ENCODE results near the gene UBE3A.

UBE3A gene

DNA sequence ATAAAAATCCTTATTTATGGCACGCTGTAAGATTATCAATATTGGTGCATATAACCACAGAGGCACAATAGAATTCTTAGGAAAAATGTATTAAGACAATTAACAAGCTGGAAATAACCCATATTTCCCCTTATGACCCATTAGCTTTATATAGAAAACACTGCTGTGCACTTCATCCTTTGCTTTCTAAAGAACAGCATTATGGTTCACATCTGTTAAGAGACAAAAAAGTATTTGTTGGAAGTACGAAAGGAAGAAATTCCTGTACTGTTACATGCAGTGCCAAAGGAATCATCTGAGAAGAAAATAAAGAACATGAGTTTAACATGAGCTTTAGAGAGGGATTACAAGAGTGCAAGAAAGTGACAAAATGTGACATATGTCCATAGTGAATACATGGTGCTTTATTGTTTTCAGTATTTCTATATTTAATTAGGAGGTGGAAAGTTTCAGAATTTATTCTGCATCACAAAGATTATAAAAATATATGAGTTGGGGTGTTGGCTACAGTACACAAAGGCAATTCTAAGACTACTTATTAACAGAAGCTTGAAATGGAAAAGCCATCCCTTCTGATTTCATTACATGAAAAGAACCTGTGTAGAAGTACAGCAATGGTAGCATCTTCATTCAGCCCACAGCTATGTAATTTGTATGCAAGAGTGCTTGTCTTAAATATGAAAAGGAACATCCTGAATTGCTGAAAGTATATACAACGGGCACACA is 6.8 kb downstream of the UBE3A start:
- FAIRE-seq (no peak), DNase-seq (ENCODE audit: insufficient read length, low spot score) (no peak)

DNA sequence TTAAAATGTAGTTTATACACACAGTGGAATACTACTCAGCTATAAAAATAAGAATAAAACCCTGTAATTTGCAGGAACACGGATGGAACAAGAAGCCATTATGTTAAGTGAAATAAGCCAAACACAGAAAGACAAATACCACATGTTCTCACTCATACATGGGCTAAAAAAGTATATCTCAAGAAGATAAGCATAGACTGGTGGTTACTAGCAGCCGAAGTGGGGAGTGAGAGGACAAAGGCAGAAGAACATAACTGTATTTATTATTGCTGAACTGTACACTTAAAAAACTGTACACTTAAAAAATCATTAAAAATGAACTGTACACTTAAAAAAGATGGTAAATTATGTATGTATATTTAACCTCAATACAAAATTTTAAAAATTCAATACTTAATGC is 11.0 kb downstream of the UBE3A start:
- DNase-seq (ENCODE audit: insufficient read length, low spot score) = no peak
- FAIRE-seq = no peak
- no peak for TF ChIP-seq CTCF (IDR thresholded peaks at IDR 0.05; ENCODE audit: insufficient read depth, missing control alignments)

More for the DNA sequence above, 6.8 kb downstream of the UBE3A start:
- TF ChIP-seq CTCF (IDR thresholded peaks at IDR 0.05; ENCODE audit: insufficient read depth, missing control alignments) = no peak

DNA sequence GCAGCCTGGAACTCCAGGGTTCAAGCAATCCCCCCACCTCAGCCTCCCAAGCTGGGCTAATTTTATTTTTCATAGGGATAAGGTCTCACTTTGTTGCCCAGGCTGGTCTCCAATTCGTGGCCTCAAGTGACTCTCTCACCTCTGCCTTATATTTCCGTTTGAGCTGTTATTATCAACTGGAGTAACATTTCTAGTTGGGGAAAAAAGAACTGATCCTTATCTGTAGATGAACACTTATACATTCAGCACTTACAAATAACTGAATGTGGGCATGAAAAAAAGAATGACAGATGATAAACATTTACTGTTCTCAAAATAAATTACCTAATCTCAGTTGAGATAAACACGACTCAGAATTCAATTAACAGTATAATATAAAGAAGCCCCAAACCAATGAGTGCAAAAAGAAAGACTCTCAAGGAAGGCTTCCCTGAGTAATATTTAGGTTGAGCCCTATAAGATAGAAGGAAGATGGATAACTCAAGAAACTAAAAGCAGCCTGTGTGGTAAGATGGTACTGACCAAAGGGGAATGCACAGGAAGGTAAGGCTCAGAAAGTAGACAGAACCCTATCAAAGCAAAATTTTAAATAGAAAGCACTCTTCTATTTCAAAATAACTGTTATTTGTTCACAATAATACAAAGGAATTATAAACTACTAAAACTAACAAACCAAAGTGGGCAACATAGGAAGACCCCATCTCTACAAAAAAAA is 11.8 kb downstream of the UBE3A start:
- no peak for DNase-seq (ENCODE audit: insufficient read length, low spot score)
- no peak for FAIRE-seq
- TF ChIP-seq CTCF (IDR thresholded peaks at IDR 0.05; ENCODE audit: insufficient read depth, missing control alignments) = no peak

DNA sequence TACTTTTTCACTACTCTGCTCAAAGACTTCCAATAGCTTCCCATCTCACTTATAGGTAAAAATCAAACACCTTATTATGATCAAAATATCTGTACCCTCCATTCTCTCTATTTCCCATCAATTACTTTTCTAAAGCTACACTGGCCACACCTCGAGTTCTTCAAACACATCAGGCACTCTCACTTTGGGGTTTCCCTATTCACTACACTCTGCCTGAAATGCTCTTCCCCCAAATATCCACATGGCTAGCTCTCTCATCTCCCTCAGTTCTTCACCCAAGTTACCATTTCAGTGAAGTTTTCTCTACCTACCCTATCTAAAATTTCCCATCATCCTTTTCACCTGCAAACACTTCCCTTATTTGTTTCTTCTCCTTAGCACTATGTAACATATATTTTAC is 14.8 kb downstream of the UBE3A start:
- no peak for TF ChIP-seq CTCF (IDR thresholded peaks at IDR 0.05; ENCODE audit: insufficient read depth, missing control alignments)
- FAIRE-seq (no peak), DNase-seq (ENCODE audit: insufficient read length, low spot score) (no peak)

DNA sequence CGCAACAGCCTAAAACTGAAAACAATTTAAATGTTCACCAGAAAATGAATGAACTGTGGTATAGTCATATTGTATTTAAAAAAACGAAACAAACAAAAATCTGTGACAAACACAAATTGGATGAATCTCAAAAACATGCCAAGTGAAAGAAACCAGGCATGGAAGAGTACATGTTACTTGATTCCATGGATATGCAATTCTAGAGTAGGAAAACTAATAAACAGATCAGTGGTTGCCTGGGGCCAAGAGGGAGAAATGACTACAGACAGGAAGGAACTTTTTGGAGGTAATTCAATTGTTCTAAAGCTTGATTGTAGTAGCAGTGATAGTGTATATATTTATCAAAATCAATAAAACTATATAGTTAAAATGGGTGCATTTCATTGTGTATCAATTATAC is 16.8 kb downstream of the UBE3A start:
- FAIRE-seq = no peak
- DNase-seq (ENCODE audit: insufficient read length, low spot score) = no peak
- TF ChIP-seq CTCF (IDR thresholded peaks at IDR 0.05; ENCODE audit: insufficient read depth, missing control alignments) = no peak

GRCh38 chr15:25418202-25418601 is 20.6 kb downstream of the UBE3A start:
- FAIRE-seq (no peak), DNase-seq (ENCODE audit: insufficient read length, low spot score) (no peak)
- no peak for TF ChIP-seq CTCF (IDR thresholded peaks at IDR 0.05; ENCODE audit: insufficient read depth, missing control alignments)

DNA sequence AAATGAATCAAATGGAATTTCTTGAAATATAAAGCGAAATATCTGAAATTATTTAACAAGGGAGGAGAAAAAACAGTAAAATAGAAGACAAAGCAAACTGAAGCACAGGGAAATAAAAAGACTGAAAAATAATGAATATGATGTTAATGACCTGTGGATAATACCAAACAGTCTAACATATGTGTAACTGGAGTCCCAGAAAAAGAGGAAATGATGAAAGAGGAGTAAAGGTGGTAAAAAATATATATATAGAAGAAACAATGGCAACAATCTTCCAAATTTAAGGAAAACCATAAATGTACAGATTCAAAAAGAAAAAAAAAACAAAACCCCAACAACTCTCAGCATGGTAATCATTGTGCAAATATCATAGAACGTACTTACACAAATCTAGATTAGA is 21.2 kb downstream of the UBE3A start:
- FAIRE-seq = no peak
- no peak for TF ChIP-seq CTCF (IDR thresholded peaks at IDR 0.05; ENCODE audit: insufficient read depth, missing control alignments)
- no peak for DNase-seq (ENCODE audit: insufficient read length, low spot score)
